Glomerular visceral epithelial cell (primary cell): ENCODE measurements around the gene LRRC49.

Experiments used
- DNase-seq: peaks from one replicate; pipeline ENCODE4 v3.0.0-alpha.2; 2016; ENCODE audit errors: extremely low spot score

The LRRC49 gene

DNA sequence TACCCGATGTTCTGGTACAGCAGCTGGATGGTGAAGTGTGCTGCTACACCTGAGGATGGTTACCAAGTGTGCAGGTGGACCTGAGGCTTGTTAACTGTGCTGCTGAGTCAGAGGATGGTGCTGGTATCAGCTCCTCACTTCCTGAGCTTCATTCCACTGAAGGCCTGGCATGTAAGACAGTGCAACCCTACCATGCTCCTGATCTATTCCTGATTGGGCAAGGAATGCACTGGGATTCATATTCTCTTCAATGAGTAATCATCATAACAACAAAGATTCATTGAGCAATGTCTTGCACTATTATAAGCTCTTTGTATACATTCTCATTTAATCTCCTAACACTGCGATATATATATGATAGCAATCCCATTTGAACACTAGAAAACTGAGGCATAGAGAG, 159.7 kb downstream of the LRRC49 start:
- DNase-seq = no peak

DNA sequence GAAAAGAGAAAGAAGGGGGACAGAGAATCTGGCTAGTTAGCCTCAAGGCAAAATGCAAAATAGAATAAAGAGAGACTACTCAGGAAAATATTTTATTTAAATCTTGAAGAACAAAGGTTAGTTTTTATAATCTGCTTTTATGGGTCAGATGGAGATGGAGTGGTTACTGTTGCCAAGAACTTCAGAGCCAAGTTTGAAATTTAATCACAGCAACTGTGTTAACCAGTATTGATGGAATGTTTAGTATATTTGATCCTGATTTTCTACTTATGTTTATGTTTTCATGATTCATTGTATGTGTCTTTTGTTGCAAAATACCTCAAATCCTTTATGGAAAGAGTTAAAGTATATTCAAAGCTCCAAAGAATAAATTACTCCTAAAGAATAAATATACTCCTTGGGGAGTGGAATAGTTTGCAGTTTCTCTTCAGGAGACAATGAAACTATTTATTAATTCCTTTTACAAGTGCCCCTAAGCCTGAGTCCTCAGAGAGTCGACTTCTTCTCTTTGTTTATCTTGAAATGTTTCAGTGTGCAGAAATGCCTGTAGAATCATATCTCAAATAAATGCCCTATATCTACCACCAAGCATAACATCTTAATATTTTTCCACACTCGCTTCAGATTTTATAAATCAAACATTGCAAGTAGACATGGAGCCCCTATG, 161.8 kb downstream of the LRRC49 start:
- no peak for DNase-seq

DNA sequence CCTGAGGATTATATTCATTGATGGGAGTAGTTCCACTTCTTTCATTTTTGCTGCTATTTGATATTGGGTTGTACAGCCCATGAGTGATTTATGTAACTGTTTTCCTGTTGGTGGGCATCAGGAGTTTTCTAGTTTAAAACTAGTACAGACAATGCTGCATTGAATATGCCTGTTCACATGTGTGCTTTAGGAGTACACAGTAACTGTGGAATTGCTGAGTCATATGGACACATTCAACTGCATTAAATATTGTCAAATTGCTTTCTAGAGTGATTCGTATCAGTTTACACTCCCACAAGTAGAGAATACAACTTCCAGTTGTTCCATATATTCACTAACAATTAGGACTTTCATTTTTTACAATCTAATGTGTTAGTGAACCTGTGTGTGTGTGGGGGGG, 162.8 kb downstream of the LRRC49 start:
- no peak for DNase-seq

DNA sequence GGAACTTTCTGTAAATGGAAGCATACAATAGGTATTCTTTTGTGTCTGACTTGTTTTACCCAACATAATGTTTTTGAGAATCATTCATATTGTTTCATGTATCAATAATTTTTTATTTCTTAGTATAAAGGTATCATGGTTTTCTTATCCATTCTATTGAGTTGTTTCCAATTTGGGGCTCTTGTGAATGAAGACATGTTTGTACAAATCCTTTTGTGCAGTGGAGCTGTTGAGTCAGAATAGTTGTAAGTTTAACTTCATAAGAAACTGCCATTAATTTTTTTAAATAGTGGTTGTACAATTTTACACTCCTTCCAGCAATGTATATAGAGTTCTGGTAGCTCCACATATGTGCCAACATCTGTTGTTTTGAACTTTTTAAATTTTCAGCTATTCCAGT, 163.5 kb downstream of the LRRC49 start:
- DNase-seq = no peak

DNA sequence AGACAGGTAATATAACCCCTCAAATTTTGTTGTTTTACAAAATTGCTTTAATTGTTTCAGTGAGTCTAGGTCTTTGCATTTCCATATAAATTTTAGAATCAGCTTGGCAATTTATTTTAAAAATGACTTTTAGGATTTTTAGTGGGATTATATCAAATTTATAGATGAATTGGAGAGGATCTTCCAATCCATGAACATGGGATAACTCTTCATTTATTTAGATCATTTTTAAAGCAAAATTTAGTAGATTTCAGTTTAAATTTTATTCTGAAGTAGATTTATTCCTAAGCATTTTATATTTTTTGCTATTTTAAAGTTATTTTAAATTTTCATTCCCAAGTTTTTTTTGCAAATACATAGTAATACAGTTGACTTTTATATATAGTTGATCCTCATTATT, 164.5 kb downstream of the LRRC49 start:
- no peak for DNase-seq

DNA sequence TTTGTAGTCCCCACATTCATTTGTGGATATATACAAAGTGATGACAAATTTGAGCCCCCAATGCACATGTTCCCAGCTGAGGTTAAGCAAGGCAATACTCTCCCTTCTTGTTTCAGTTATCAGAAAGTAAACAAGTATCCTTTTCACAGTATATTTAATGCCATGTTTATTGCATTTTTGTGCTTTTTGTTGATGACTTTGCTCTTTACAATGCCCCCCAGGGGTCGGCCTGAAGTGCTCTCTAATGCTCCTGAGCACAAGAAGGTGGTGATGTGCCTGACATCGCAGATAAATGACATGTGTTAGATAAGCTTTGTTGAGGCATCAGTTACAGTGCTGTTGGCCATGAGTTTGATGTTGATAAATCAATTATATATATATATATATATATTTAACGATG, 165.0 kb downstream of the LRRC49 start:
- no peak for DNase-seq

DNA sequence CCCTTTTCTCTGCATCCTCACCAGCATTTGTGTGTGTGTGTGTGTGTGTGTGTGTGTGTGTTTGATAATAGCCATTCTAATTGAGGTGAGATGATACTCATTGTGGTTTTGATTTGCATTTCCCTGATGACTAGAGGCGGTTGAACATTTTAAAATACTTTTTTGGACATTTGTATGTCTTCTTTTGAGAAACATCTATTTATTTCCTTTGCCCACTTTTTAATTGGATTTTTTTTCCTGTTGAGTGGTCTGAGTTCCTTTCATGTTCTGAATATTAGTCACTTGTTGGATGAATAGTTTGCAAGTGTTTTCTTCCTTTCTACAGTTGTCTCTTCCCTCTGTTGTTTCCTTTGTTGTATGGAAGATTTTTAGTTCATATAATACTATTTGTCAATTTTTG, 168.4 kb downstream of the LRRC49 start:
- DNase-seq = no peak

DNA sequence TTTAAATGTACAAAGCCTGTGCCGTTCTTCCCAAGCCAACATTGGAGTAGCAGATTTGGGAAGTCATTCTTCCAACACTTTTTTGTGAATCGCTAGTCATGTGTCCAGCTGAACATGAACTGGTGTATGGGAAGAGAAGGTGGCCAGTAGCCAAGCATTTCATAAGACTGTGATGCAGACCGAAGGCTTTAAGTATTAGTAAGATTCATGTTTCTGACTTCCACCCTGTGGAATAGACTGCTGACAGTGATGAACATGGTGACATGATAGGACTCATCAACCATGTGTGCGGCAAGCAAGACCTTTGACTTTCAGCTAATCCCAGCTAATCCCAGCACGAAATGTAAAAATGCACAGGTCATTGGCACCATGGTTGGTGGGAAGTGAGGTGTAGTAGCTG, 174.4 kb downstream of the LRRC49 start:
- no peak for DNase-seq

DNA sequence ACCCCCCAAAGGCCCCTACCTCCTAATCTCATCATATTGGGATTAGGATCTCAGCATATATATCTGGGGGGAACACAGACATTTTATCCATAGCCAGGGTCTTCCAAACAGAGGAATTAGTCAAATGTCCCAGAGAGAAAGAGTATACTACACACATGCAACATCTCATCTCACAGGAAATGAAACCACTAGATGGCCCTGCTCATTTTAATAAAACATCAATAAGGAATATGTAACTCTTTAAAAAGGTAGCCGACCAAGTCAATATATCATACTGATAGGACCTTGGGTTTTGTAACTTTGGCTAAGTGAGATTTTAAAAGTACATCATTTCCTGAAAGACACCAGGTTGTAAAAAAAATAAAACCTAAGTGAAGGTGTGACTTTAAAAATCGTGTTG, 177.1 kb downstream of the LRRC49 start:
- DNase-seq = no peak

DNA sequence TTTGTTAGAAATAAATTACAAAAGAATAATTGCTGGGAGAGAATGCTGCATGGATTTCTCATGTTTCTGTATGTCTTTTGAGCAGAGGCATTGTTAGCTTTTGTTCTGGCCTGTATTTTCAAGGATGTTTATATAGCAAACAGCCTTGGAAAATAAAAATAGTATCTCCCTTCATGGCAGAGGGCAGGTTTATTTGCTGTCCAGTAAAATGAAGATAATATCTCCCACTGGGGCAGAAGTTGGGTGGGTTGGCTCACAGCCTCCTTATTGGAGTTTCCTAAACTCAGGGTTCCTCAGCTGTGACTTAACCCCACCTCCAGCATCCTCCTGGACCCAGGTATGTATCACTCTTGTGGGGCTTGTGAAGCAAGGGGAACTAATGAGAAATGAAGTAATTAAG, 178.9 kb downstream of the LRRC49 start:
- DNase-seq = no peak

DNA sequence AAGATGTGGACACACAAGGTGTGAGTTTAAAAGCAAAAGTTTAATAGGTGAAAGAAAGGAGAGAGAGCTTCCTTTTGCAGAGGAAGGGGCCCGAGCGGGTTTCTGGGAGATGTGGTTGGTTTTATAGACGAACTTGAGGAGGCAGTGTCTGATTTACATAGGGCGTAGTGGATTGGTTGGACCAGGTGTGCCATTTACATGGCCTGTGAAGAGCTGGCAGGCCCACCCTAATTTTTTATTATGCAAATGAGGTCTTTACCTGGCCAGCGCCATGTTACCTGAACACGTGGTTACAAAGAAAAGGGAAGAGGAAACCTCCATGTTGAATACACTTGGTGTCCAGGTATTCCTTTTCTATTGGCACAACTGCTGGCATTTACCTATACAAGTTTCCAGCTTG, 179.8 kb downstream of the LRRC49 start:
- no peak for DNase-seq

DNA sequence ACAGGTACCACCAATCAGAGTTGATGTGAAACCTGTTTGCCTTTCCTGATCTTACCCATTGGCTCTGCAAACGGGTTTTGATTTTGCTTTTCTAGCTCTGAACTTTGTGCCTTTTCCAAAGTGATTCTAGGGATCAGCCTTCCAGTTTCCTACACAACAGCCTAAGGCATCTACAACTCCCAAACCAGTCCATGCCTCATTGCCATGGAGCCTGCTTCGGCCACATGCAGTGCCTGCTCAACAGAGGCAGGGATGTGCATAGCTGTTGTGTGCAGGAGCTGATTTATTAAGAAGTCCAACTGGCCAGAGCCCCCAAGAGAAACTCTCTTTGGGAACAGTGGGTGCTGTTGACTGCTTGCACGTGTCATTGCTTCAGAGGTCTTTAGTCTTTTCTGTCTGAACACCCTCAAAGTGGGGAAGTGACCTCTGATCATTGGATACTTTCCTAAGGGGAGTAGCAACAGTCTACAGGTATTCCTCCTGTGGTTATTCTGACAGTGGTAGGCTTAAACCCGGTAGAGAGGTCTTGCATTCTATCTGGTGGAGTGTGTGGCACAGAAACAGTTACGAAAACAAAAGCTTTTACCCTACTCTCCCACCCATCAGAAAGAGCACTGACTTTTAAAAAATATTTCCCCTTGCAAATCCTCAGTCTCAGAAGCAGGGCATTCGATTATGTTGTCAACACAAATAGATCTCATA, 186.0 kb downstream of the LRRC49 start:
- DNase-seq = no peak

DNA sequence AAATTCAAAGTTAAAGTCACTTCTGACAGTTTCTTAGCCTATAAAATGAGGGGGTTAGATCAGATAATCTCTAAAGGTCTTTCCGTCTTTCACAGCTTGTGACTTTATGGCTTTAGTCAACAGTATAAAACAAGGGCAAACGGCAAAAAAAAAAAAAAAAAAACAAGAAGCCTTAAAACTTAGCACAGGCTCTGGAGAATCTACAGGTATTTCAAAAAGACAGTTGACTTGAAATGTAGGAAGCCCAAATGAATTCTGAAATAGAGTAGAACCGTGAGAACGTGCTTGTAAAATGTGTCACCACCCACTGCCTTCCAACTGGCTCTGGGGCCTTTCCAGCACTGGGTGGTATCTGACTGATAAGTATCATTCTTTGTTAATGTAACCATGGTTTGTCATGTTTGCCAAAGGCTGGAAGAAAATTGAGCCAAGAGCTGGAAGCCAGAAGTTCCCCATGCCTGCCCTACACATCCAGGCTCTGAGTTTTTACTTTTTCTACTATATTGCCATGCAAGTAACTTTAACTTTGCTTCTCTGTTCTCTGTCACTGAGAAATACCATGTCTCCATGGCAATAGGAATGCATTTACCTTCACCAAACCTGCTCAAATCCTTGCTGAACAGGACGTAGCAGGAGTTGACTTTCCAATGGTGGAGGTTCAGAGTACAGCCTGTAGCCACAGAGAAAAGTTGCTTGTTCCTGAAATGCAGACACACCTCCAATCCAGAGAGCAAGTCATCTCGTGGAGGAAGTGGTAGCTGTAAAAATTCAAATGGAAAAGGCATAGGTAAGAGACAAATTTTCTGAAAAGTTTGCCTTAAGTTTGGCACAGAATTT, 186.8 kb downstream of the LRRC49 start:
- peak; percentile 31 for DNase-seq

DNA sequence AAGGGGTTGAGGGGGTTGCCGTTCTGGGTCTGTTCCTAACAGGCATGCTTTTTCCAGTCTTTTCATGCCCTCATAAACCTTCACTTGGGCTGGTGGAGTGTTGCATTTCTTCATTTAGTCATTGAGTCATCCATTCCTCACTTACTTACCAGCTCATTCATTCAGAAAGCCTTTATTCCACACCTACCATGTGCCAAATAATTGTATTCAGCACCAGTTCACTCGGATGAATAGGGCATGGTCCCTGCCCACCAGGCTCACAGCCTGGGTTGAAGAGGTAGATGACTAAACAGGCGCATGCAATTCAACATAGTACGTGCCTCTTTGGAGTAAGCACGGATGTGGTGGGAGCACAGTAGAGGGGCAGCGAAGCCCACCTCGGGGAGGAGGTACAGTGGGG, 187.5 kb downstream of the LRRC49 start:
- DNase-seq = no peak

DNA sequence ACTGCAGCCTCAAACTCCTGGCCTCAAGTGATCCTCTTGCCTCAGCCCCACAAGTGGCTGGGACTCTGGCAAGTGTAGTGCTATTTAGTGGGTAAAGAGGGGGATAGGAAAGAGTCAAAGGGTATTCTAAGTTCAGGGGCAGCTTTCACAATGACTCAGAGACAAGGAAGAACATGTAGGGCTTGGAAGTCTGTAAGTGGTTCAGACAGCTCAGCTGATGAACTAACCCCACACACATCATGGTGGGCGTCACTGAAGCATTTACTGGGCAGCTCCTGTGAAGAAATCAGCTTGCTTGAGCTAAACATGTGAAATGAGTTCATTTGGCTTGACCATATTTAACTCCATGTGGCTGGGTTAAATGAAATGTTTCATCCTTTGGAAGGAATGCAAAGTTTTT, 188.1 kb downstream of the LRRC49 start:
- peak; percentile 16 for DNase-seq

DNA sequence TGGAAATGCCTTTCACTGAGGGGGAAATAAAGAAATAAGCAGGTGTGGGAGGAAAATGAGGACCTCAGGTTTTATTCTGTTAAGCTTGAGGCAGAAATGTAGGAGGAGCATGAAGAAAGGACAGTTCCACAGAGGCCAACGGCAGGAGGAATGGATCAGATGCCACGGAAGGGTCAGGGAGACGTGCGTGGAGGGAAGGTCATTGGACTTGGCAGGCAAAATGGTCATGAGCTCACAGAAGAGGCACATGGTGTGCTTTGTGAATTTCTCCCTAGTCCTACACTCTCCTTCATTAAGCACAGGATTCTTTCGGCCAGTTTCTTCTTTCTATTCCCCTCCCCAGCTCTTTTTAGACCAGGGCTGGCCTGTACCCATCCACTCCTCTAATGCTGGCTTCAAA, 190.2 kb downstream of the LRRC49 start:
- DNase-seq = no peak

DNA sequence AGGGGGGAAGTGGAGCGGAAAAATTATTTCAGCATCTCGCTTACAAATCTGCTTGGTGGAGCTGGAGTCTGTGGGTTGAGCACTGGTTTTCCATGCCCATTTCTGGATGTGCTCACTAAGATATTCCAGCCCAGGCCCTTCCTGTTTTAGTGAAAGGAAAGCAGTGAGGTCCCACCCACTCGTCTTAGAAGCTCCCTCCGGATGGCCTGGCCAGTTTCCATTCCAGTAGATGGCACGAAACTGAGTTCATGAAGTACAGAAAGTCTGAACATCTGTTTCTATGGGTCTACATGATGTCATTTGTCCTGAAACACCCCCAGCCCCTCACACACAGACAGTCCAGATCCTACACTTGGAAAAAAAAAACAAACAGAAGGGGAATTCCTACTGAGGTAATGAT, 190.7 kb downstream of the LRRC49 start:
- no peak for DNase-seq

DNA sequence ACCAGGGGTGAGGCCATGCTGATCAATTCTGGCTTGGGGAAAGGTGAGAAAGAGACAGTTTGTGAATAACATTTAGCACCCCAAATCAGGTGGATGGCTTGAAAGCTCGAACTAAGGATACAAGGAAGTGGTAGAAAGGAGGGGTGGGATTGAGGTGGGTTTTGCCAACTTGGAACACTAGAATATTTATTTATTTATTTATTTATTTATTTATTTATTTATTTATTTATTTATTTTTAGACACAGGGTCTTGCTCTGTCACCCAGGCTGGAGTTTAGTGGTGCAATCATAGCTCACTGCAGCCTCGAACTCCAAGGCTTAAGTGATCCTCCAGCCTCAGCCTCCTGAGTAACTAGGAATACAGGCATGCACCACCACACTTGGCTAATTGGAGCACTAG, 191.6 kb downstream of the LRRC49 start:
- DNase-seq = no peak

DNA sequence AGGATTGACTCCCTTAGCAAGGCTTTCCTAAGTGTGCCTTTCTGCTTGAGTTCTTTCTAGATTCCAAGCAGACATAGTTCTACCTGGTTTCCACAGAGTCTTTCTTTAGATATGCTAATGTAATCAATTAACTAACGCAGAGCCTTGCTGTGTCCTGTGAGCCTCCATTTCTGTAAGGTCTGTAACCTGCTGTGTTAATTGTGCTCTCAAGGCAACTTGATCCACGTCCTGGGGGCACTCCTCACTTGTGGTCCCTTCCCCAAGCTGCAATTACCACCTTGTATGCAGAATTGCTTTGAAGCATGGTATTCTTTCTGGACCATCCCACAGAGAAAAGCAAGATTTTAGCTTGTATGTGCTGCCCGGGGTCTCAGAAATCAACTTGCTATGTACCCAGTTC, 193.2 kb downstream of the LRRC49 start:
- no peak for DNase-seq

DNA sequence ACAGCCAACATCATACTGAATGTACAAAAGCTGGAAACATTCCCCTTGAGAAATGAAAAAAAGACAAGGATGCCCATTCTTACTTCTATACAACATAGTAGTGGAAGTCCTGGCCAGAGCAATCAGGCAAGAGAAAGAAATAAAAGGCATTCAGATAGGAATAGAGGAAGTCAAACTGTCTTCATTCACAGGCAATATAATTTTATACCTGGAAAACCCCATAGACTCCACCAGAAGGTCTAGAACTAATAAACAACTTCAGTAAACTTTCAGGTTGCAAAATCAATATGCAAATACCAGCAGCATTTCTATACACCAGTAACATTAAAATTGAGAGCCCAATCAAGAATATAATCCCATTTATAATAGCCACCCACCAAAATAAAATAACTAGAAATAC, 195.5 kb downstream of the LRRC49 start:
- no peak for DNase-seq

DNA sequence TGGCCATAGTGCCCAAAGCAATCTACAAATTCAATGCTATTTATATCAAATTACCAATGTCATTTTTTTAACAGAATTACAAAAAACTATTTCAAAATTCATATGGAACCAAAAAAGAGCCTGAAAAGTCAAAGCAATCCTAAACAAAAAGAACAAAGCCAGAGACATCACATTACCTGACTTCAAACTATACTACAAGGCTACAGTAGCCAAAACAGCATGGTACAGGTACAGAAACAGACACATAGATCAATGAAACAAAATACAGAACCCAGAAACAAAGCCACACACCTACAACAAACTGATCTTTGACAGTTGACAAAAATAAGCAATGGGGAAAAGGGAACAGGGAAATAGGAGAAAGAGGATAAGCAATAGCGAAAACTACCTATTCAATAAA, 196.1 kb downstream of the LRRC49 start:
- no peak for DNase-seq

DNA sequence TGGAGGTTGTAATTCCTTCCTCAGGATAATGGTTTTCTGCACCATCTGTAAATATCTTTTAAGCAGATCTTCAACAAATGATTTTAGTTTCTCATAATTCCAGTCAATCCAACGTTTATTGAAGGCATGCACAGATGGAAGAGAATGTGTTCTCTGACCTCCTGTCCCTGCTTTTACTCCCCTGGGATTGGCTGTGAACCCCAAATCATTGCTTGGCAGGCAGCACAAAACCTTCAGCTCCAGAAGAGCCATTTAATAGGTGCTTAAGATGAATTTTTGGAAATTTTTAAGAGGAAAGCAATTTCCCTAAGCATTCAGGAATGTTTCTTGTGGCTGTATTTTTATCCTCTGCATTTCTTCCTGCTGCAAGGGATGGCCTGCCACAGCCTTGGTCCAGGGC, 197.2 kb downstream of the LRRC49 start:
- no peak for DNase-seq

DNA sequence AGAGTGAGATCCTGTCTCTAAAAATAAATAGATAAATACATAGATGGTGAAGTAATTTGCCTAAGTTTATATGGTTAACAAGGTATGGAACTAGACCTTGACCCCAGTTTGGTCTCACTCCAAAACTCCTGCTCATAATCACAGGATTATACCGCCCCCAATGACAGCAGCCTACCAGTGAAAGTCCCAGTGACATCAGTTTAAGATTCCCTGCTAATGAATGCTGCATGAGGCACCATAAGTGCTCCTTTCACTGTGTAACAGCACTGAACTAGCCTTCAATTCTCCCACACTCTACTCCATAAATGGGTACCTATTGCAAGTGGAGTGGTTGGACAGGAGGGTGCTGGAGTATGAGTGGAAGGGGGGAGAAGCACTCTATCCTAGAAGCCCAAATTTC, 199.0 kb downstream of the LRRC49 start:
- DNase-seq = no peak
